Measurements from ENCODE around the gene UGT2B10. TPM values are rescaled to one million over a fixed set of nuclear protein-coding genes. Genes with fewer than 3 reads are reported as not detected.

UGT2B10 gene
- total and polyA plus RNA-seq, 2 of the 8 experiments (the other 6 are each of a cell fraction or from before 2014, with no cell fraction given): not detected

- H3K27me3 ChIP-seq (replicated peaks in 1 of 4; ENCODE audit: control insufficient read depth in 3 of 4, extremely low read depth in 1 of 4, insufficient read depth in 3 of 4, low read length in 3 of 4): no peaks in the 10 kb centered on the region
- no peak overlapping the region for H3K4me3 ChIP-seq (ENCODE audit: extremely low read depth in 1 of 4, insufficient read depth in 2 of 4, low read depth in 3 of 4, low read length in 4 of 4)
- no peak overlapping the region for H3K18ac ChIP-seq (ENCODE audit: extremely low read depth, low read length)
- H3K79me2 ChIP-seq (ENCODE audit: control insufficient read depth in 1 of 2, insufficient read depth in 2 of 2, low read length in 2 of 2): no peaks in the 10 kb centered on the region
- POLR2A ChIA-PET (ENCODE audit: partially characterized antibody): no interaction called here
- no peaks in the 10 kb centered on the region for H3K4me1 ChIP-seq (replicated peaks in 1 of 4; ENCODE audit: control insufficient read depth in 3 of 4, insufficient read depth in 4 of 4, low read length in 3 of 4)
- H2BK5ac ChIP-seq (ENCODE audit: low read depth, low read length): no peak overlapping the region
- no peak overlapping the region for H2BK20ac ChIP-seq (ENCODE audit: low read length)
- H3K4ac ChIP-seq (replicated peaks; ENCODE audit: insufficient read length, low read depth, low read length): no peak overlapping the region
- H4K5ac ChIP-seq (ENCODE audit: insufficient read length, low read depth, low read length): no peak overlapping the region
- H3K23me2 ChIP-seq (ENCODE audit: low read depth, low read length): no peaks in the 10 kb centered on the region
- H2BK120ac ChIP-seq (replicated peaks; ENCODE audit: low read depth, low read length): no peak overlapping the region
- no peak overlapping the region for H2AFZ ChIP-seq (ENCODE audit: low read length)
- no peak overlapping the region for H3K27ac ChIP-seq (ENCODE audit: low read depth, low read length)
- H3K9ac ChIP-seq (replicated peaks in 1 of 4; ENCODE audit: extremely low read depth in 1 of 4, low read depth in 3 of 4, low read length in 3 of 4): no peak overlapping the region
- 92% methylated on average over 2 of the region's 2 CpGs; no CpG with 5 or more reads in 1 of the 2 experiments for WGBS, 2 experiments (ENCODE audit: extremely low coverage in 1 of 2, insufficient coverage in 1 of 2, insufficient read length in 1 of 2, insufficient replicate concordance in 2 of 2, low coverage in 1 of 2, low lambda C conversion rate in 2 of 2, missing lambda C conversion rate in 1 of 2)
- H3K56ac ChIP-seq (replicated peaks; ENCODE audit: insufficient read length, low read depth, low read length): no peak overlapping the region
- H4K8ac ChIP-seq (ENCODE audit: extremely low read depth, insufficient read depth, low read length): no peak overlapping the region
- TF ChIP-seq NANOG (IDR thresholded peaks at IDR 0.05; ENCODE audit: insufficient read depth, low read depth, low read length, poor library complexity, severe bottlenecking) (no peak), ASH2L (IDR thresholded peaks at IDR 0.05; ENCODE audit: low read length) (no peak), HDAC2 (IDR thresholded peaks at IDR 0.05; ENCODE audit: borderline replicate concordance in 1 of 2, low read depth in 2 of 2, low read length in 2 of 2) (no peak), YY1 (IDR thresholded peaks at IDR 0.05; ENCODE audit: low read depth, low read length) (no peak), SIRT6 (IDR thresholded peaks at IDR 0.05; ENCODE audit: low read length) (no peak), GABPA (IDR thresholded peaks at IDR 0.05; ENCODE audit: borderline replicate concordance, insufficient read depth, low read length) (no peak), CTBP2 (IDR thresholded peaks at IDR 0.05; ENCODE audit: borderline replicate concordance, insufficient read depth, insufficient read length, low read length) (no peak), KDM4A (IDR thresholded peaks at IDR 0.05; ENCODE audit: low read depth, low read length, severe bottlenecking) (no peak), CBX8 (IDR thresholded peaks at IDR 0.05; ENCODE audit: borderline replicate concordance, low read depth, low read length) (no peak), TAF7 (optimal IDR thresholded peaks at IDR 0.05; ENCODE audit: borderline replicate concordance, low read depth, low read length) (no peak)
- no peaks in the 10 kb centered on the region for H3K9me3 ChIP-seq (ENCODE audit: insufficient read depth in 2 of 2, low read depth in 1 of 2, low read length in 1 of 2)
- H3K79me1 ChIP-seq (ENCODE audit: low read depth, low read length): no peaks in the 10 kb centered on the region
- H3K23ac ChIP-seq (ENCODE audit: insufficient read length): no peak overlapping the region
- CTCF ChIA-PET (ENCODE audit: partially characterized antibody): interaction anchor here (0.8 kb wide), 1 partner anchor 57 kb away, joined by 3 read pairs; no protein-coding TSS in a partner anchor
- H2BK15ac ChIP-seq (ENCODE audit: low read length): no peak overlapping the region
- H3K14ac ChIP-seq (ENCODE audit: insufficient read length): no peak overlapping the region
- H3K36me3 ChIP-seq (ENCODE audit: control insufficient read depth in 2 of 4, insufficient read depth in 4 of 4, low read length in 3 of 4): no peaks in the 10 kb centered on the region
- no peak overlapping the region for H3K4me2 ChIP-seq (ENCODE audit: insufficient read depth in 1 of 2, low read depth in 2 of 2, low read length in 2 of 2)
- H2AK5ac ChIP-seq (ENCODE audit: low read depth, low read length): no peak overlapping the region
- no peaks in the 10 kb centered on the region for H4K20me1 ChIP-seq (replicated peaks in 1 of 2; ENCODE audit: control insufficient read depth in 1 of 2, insufficient read depth in 2 of 2, low read length in 2 of 2)
- H2BK12ac ChIP-seq (ENCODE audit: low read depth, low read length): no peak overlapping the region
- FAIRE-seq (no peak), DNase-seq (ENCODE audit: low read depth in 1 of 2, low spot score in 2 of 2) (no peak)
- no peak overlapping the region for H4K91ac ChIP-seq (replicated peaks; ENCODE audit: insufficient read length, low read length)
Measured at GRCh38 chr4:68817386-68817785, 1.6 kb downstream of the UGT2B10 start.

All from H1 (cell line).